CD14-positive monocyte (primary cell): Measurements from ENCODE around the gene CCDC88A. TPM values are rescaled to one million over a fixed set of nuclear protein-coding genes. Genes with fewer than 3 reads are reported as not detected.

Experiments used
- DNase-seq, 3 donors: peaks; one replicate each; pipeline ENCODE4 v3.0.0-alpha.2; 2011 to 2022
- H2AFZ ChIP-seq: 2 replicates; pipeline ENCODE4 v1.6.0; 2012; ENCODE audit warnings: mild to moderate bottlenecking, low read depth, low read length, inconsistent platforms; ENCODE audit not compliant: insufficient read depth, poor library complexity, severe bottlenecking
- H3K27ac ChIP-seq, 2 donors: 1 replicate in 1 of 2; 2 replicates in 1 of 2; pipeline ENCODE4 v1.5.1; 2012 to 2013; ENCODE audit warnings: low read length in 2 of 2, control low read depth in 1 of 2, inconsistent platforms in 1 of 2, low read depth in 1 of 2, mild to moderate bottlenecking in 1 of 2
- H3K27me3 ChIP-seq, 2 donors: one replicate each; pipeline versions ENCODE4 v1.6.0 to v1.6.1; 2011 to 2013; ENCODE audit warnings: low read length in 2 of 2; ENCODE audit not compliant: control insufficient read depth in 2 of 2, insufficient read depth in 2 of 2
- H3K36me3 ChIP-seq, 2 donors: replicated peaks in 1 of 2; 1 replicate in 1 of 2; 2 replicates in 1 of 2; pipeline versions ENCODE4 v1.5.1 to v1.6.1; 2012 to 2013; ENCODE audit warnings: low read length in 2 of 2, control low read depth in 1 of 2, inconsistent platforms in 1 of 2, mild to moderate bottlenecking in 1 of 2; ENCODE audit not compliant: insufficient read depth in 2 of 2, control insufficient read depth in 1 of 2
- H3K4me1 ChIP-seq, 2 donors: 1 replicate in 1 of 2; 2 replicates in 1 of 2; pipeline versions ENCODE4 v1.5.1 to v1.6.1; 2012 to 2013; ENCODE audit warnings: low read length in 2 of 2, control low read depth in 1 of 2, inconsistent platforms in 1 of 2, mild to moderate bottlenecking in 1 of 2, moderate library complexity in 1 of 2; ENCODE audit not compliant: insufficient read depth in 2 of 2, control insufficient read depth in 1 of 2
- H3K4me2 ChIP-seq: replicated peaks from 2 replicates; pipeline ENCODE3; 2012; ENCODE audit warnings: low read length, moderate library complexity, mild to moderate bottlenecking; ENCODE audit not compliant: poor library complexity, severe bottlenecking; ENCODE audit errors: extremely low read depth
- H3K4me3 ChIP-seq, 3 experiments: fragments of 200-600 bp in 1 of 3; sonication (generic) in 1 of 3; replicated peaks in 1 of 3; 1 replicate in 2 of 3; 2 replicates in 1 of 3; pipeline ENCODE4 v1.5.1; 2011 to 2013; ENCODE audit warnings: low read length in 3 of 3, mild to moderate bottlenecking in 3 of 3, control low read depth in 2 of 3, low read depth in 2 of 3, inconsistent platforms in 1 of 3, moderate library complexity in 1 of 3
- H3K79me2 ChIP-seq: 2 replicates; pipeline ENCODE4 v1.6.0; 2012; ENCODE audit warnings: mild to moderate bottlenecking, control low read depth, inconsistent platforms, low read length, moderate library complexity; ENCODE audit not compliant: insufficient read depth
- H3K9ac ChIP-seq: 2 replicates; pipeline ENCODE4 v1.6.0; 2017; ENCODE audit warnings: low read length, mild to moderate bottlenecking; ENCODE audit not compliant: insufficient read depth, poor library complexity, severe bottlenecking
- H3K9me3 ChIP-seq, 2 donors: replicated peaks in 1 of 2; 1 replicate in 1 of 2; 2 replicates in 1 of 2; pipeline versions ENCODE4 v1.5.1 to v1.6.1; 2012 to 2013; ENCODE audit warnings: low read length in 2 of 2, control low read depth in 1 of 2; ENCODE audit not compliant: control insufficient read depth in 1 of 2, insufficient read depth in 1 of 2
- H4K20me1 ChIP-seq: 2 replicates; pipeline ENCODE4 v1.6.0; 2012; ENCODE audit warnings: mild to moderate bottlenecking, low read length, control low read depth, moderate library complexity; ENCODE audit not compliant: insufficient read depth
- H3K27ac Mint-ChIP-seq, 7 donors: one replicate each; pipeline ENCODE4 v1.8.0; 2020; ENCODE audit warnings: mild to moderate bottlenecking in 7 of 7, mixed read lengths in 7 of 7, moderate library complexity in 6 of 7, inconsistent platforms in 2 of 7
- H3K27me3 Mint-ChIP-seq, 3 donors: one replicate each; pipeline ENCODE4 v1.8.0; 2021 to 2022; ENCODE audit warnings: low read depth in 3 of 3, mild to moderate bottlenecking in 3 of 3, mixed read lengths in 3 of 3, moderate library complexity in 3 of 3, inconsistent platforms in 1 of 3
- H3K36me3 Mint-ChIP-seq, 2 donors: one replicate each; pipeline ENCODE4 v1.8.0; 2020; ENCODE audit warnings: mixed read lengths in 2 of 2, inconsistent platforms in 1 of 2, mild to moderate bottlenecking in 1 of 2
- H3K4me1 Mint-ChIP-seq: one replicate; pipeline ENCODE4 v1.8.0; 2020; ENCODE audit warnings: mild to moderate bottlenecking, mixed read lengths
- H3K4me3 Mint-ChIP-seq, 2 donors: one replicate each; pipeline ENCODE4 v1.8.0; 2020; ENCODE audit warnings: mild to moderate bottlenecking in 2 of 2, mixed read lengths in 2 of 2, moderate library complexity in 1 of 2
- H3K9me3 Mint-ChIP-seq, 7 donors: one replicate each; pipeline ENCODE4 v1.8.0; 2020 to 2022; ENCODE audit warnings: mixed read lengths in 7 of 7, mild to moderate bottlenecking in 6 of 7, moderate library complexity in 6 of 7, inconsistent platforms in 2 of 7
- WGBS: methylation state at CpG from one replicate; pipeline ENCODE4 v1.1.5; 2013; ENCODE audit warnings: missing lambda C conversion rate; ENCODE audit not compliant: insufficient coverage; 5-methylcytosine and 5-hydroxymethylcytosine counted together
- intact Hi-C, 2 donors: fragments of 100-400 bp; cut with micrococcal nuclease; formaldehyde crosslinking; loops; one replicate each; pipeline versions ENCODE4 v1.15.0 to v1.15.1; 2023
- polyA plus RNA-seq, 3 donors: library from polyadenylated mRNA; depleted of rRNA in 1 of 3; unstranded in 2 of 3; stranded (reverse) in 1 of 3; fragments of 300-500 nt in 2 of 3; fragments of >200 nt in 1 of 3; fragmentation: Illumina TruSeq in 2 of 3; gene quantifications; 1 replicate in 2 of 3; 2 replicates in 1 of 3; pipeline ENCODE4 v1.2.3, GENCODE V29; 2012 to 2021
- TF ChIP-seq, protein P1 (sequence below): fragments of 200-600 bp; IDR thresholded peaks from one replicate; pipeline ENCODE4 v1.8.0; 2022; ENCODE audit warnings: antibody characterized with exemption, mild to moderate bottlenecking

The CCDC88A gene
- polyA plus RNA-seq, 3 donors = 9.9 to 57.1 (median 17.9) TPM

DNA sequence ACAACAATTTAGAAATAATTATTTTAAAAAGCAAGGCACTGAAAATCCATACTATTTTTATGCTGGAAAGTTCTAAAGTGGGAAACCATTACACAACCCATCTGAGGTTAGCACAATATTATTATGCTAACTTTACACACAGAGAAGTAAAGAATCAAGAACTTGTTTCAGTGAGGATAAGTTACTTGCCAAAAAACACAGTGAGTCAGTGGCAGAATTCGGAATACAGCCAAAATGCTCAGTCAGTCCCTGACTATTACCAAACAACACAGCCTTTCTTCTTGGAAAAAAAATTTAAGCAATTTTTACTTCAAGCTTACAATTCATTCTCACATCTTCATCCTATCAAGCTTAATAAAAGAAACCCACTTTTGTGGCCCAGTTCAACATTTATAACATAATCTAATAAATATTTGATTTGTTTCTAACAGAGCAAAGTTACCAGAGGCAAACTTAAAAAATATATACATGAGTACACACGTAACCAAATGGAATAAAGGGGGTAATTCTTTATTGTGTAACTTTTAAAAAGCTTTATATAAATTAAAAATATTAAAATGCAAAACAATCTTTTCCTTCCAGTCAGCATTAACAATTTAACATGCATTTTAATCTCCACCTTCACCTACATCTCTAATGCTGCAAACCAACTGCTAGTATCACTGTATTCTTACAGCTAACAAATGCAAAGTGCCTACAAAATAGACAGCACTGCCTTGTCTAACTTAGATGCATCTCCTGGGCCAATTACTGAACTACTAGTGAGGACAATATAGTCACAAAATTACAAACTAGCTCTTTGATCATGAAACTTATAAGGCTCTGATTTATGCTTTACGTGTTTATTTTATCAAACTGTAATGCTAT is 55.2 kb downstream of the CCDC88A start:
- TF ChIP-seq, protein P1, sequence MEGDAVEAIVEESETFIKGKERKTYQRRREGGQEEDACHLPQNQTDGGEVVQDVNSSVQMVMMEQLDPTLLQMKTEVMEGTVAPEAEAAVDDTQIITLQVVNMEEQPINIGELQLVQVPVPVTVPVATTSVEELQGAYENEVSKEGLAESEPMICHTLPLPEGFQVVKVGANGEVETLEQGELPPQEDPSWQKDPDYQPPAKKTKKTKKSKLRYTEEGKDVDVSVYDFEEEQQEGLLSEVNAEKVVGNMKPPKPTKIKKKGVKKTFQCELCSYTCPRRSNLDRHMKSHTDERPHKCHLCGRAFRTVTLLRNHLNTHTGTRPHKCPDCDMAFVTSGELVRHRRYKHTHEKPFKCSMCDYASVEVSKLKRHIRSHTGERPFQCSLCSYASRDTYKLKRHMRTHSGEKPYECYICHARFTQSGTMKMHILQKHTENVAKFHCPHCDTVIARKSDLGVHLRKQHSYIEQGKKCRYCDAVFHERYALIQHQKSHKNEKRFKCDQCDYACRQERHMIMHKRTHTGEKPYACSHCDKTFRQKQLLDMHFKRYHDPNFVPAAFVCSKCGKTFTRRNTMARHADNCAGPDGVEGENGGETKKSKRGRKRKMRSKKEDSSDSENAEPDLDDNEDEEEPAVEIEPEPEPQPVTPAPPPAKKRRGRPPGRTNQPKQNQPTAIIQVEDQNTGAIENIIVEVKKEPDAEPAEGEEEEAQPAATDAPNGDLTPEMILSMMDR = no peak
- Histone ChIP-seq H3K4me3 (no peak overlapping the region), H3K36me3 (peaks cover 40 to 66% of the 10 kb centered on the region in 2 donors), H3K27ac (peak overlapping the region in 1 of 2 donors; percentile 43), H3K4me2 (no peak overlapping the region), H3K27me3 (no peaks in the 10 kb centered on the region), H4K20me1 (peaks cover 10% of the 10 kb centered on the region), H3K4me1 (peaks cover 3 to 19% of the 10 kb centered on the region in 2 donors), H3K9me3 (no peaks in the 10 kb centered on the region), H2AFZ (no peak overlapping the region), H3K9ac (no peak overlapping the region), H3K79me2 (peaks cover 17% of the 10 kb centered on the region)
- Mint-ChIP-seq H3K36me3 (peaks cover 27 to 42% of the 10 kb centered on the region in 2 donors), H3K4me1 (peaks cover 13% of the 10 kb centered on the region), H3K27ac (peak overlapping the region in 5 of 7 donors; percentile 2 to 82 (median 68)), H3K27me3 (no peaks in the 10 kb centered on the region), H3K9me3 (no peaks in the 10 kb centered on the region), H3K4me3 (no peak overlapping the region)
- intact Hi-C loops = loop anchor here in 1 of 2 donors (10.0 kb wide), 1 partner anchor 50 kb away; the partner anchor contains the start of gene CCDC88A
- DNase-seq = peak; percentile 23 to 33 (median 30)
- no CpG with 5 or more reads among the region's 3 CpGs for WGBS

GRCh38 chr2:55363636-55364035 is 56.0 kb downstream of the CCDC88A start:
- Histone ChIP-seq H3K27ac (no peak overlapping the region), H3K9me3 (no peaks in the 10 kb centered on the region), H3K36me3 (peaks cover 45 to 63% of the 10 kb centered on the region in 2 donors), H3K4me2 (no peak overlapping the region), H2AFZ (no peak overlapping the region), H3K79me2 (peaks cover 17% of the 10 kb centered on the region), H4K20me1 (peaks cover 10% of the 10 kb centered on the region), H3K27me3 (no peaks in the 10 kb centered on the region), H3K4me3 (no peak overlapping the region), H3K9ac (no peak overlapping the region), H3K4me1 (peaks cover 3 to 19% of the 10 kb centered on the region in 2 donors)
- no peaks in the 10 kb centered on the region for H3K27me3 Mint-ChIP-seq
- H3K4me1 Mint-ChIP-seq = peaks cover 13% of the 10 kb centered on the region
- no peak overlapping the region for H3K27ac Mint-ChIP-seq
- H3K9me3 Mint-ChIP-seq = no peaks in the 10 kb centered on the region
- H3K36me3 Mint-ChIP-seq = peaks cover 28 to 41% of the 10 kb centered on the region in 2 donors
- intact Hi-C loops = loop anchor here in 1 of 2 donors (10.0 kb wide), 1 partner anchor 51 kb away; the partner anchor contains the start of gene CCDC88A
- DNase-seq = no peak
- no peak overlapping the region for H3K4me3 Mint-ChIP-seq
- no CpG with 5 or more reads among the region's 3 CpGs for WGBS
- TF ChIP-seq, protein P1 = no peak
